ENCODE results near the gene TRIM38.

The TRIM38 gene

GRCh38 chr6:26028746-26029569 is 66.4 kb downstream of the TRIM38 start:
- no peak for DNase-seq

DNA sequence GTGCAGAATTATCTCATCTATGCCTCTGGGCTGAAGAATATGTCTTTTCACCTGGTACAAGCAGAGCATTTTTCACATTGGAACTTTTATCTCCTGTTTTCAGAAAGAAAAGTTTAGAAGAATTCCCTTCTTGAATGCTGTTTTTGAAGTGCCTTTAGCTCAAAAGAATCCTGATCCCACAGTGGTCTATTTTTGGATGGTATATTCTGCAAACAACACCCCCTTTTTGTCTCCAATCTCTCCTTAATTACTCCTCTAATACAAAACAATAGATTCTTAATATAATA is 66.9 kb downstream of the TRIM38 start:
- no peak for DNase-seq

DNA sequence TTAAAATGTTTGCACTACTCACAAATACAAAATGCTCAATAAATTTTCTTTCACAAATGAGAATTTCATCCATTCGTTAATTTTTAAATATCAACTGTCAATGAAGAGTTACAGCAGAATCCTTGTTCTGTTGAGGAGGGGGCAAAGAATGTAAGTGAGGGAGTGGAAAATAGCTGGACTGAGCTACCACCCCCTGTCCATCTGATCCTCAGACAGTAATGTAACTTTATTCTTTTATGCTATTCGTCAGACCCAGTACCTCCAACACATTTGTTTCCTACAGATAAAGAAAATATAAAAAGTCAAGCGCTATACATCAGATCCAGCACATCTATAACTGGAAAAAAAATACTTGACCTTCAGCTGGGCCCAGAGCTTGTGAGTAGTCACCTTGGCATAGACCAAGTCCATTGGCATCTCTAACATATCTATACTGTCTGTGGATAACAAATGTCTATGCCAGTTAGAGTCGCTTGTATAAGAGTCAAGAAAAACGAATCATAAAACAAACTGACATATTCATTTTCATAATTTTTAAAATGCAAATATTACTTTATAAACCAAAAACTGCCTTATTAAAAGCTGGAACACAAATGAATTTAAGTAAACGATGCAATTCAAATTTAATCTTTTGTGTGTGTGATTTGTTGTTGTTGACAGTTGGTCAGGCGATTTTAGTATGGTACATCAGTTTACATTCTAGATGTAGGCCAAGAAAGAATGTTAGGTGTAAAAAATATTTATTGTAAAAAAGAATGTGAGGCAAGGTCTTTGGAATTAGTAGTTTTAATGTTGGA is 67.5 kb downstream of the TRIM38 start:
- DNase-seq = no peak

DNA sequence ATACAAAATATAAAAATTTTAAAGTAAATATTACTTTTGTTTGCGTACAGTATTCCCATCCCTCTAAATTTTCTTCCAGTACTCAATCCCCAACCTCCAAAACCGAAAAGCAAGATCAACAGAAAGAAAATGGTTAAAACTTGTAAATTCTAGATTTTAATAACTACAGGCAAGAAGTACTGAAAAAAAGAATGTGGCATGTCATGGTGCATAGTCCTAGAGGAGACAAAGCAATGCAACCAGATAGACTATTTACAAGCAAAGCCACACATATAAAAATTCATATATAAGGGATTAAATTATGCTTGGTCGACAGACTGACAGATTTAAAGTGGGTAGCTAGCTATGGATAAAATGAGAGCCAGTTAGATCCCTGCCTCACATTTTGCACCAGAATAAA is 68.1 kb downstream of the TRIM38 start:
- DNase-seq = no peak

- DNase-seq = no peak
These were observed 68.6 kb downstream of the TRIM38 start for GRCh38 chr6:26031151-26031594.

DNA sequence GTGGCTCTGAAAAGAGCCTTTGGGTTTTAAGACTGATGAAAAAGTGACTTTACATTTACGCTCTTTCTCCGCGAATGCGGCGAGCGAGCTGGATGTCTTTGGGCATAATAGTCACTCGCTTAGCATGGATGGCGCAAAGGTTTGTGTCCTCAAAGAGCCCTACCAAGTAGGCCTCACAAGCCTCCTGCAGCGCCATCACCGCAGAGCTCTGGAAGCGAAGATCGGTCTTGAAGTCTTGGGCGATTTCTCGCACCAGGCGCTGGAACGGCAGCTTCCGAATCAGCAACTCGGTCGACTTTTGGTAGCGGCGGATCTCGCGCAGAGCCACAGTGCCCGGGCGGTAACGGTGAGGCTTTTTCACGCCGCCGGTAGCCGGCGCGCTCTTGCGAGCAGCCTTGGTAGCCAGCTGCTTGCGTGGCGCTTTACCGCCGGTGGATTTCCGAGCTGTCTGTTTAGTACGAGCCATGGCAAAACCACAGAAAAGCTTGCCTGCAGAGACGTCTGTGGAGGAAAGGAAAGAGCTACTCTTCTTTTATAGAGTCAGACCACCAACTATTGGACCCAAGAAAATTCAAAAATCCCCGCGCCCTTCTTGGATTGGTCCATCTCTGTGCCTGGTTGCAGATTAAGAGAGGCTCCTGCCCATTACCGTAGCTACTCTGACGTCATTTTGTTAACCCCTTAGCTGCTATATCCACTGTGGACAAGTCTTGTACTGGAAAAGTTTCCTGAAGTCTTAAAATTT is 69.2 kb downstream of the TRIM38 start:
- DNase-seq = peak; percentile 64

- no peak for DNase-seq
These were observed 69.9 kb downstream of the TRIM38 start for GRCh38 chr6:26032340-26033084.

DNA sequence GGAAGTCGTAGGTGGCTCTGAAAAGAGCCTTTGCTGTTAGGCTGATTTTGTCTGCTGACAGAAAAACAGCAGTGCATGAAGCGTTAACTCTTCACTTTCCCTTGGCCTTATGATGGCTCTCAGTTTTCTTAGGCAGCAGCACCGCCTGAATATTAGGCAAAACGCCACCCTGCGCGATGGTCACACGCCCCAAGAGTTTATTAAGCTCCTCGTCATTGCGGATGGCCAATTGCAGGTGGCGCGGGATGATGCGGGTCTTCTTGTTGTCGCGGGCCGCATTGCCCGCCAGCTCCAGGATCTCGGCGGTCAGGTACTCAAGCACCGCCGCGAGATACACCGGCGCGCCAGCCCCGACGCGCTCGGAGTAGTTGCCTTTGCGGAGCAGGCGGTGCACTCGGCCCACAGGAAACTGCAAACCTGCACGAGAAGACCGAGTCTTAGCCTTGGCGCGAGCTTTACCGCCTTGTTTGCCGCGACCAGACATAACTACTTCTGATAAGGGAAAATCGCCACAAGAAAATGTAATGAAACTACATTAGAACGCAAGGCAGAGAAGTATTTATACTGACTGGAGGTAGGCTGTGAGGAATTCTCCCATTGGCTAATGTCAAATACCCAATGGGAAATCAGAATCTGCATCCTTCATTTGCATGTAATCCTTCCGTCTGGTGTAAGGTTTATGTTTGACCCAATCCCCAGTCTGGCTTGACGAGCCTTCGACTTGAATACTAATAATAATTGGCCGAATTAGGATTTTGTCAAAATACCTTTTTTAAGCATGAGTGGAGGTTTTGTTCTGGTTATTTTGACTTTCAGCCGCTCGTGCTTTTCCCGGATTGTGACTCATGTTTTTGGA is 70.7 kb downstream of the TRIM38 start:
- DNase-seq = no peak

DNA sequence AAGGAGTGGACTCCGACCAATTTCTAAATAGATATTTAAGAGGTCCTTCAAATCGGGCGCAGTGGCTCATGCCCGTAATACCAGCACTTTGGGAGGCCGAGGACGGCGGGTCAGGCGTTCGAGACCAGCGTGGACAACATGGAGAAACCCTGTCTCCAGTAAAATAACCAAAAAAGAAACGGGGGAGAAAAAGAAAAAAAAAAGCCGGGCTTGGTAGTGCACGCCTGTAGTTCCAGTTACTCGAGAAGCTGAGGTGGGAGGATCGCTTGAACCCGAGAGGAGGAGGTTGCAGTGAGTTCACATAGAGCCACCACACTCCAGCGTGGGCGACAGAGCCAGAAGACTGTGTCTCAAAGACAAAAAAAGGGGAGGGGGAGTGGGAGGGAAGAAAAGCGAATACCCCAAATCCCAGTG is 71.3 kb downstream of the TRIM38 start:
- no peak for DNase-seq

DNA sequence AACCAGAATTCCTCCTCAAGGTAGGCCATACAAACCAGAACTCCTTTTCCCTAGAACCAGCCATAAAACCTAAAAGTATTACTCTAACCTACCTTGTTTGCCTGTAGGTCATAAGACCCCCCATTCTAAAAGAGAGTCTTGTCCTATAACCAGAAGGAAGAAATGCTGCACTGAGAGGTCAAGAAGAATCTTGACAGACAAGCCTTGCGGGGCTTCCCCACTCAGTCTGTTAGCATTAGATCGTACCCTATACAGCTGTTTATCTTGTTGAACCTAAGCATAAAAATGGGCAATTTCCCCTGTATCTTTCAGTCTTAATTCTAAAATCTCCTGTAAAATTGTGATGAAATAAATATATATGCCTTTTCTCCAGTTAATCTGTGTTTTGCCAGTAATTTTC is 72.3 kb downstream of the TRIM38 start:
- DNase-seq = no peak

Measured in 8988T (cell line).